Endothelial cell (in vitro differentiated cells): Measurements from ENCODE around the gene RALA. TPM values are rescaled to one million over a fixed set of nuclear protein-coding genes. Genes with fewer than 3 reads are reported as not detected.
A peak's percentile ranks its signal among the peaks of the same experiment; 100 is the strongest.

Experiments
- DNase-seq: peaks from one replicate; pipeline ENCODE4 v3.0.0; 2021; ENCODE audit warnings: low spot score
- H3K27ac Mint-ChIP-seq: one replicate; pipeline ENCODE4 v1.8.0; 2021; ENCODE audit warnings: mixed read lengths, inconsistent platforms; ENCODE audit not compliant: unreplicated experiment
- H3K27me3 Mint-ChIP-seq: one replicate; pipeline ENCODE4 v1.8.0; 2021; ENCODE audit warnings: mild to moderate bottlenecking, moderate library complexity, mixed read lengths, inconsistent platforms; ENCODE audit not compliant: unreplicated experiment
- H3K36me3 Mint-ChIP-seq: one replicate; pipeline ENCODE4 v1.8.0; 2021; ENCODE audit warnings: mild to moderate bottlenecking, low read depth, mixed read lengths, inconsistent platforms; ENCODE audit not compliant: unreplicated experiment
- H3K4me1 Mint-ChIP-seq: one replicate; pipeline ENCODE4 v1.8.0; 2021; ENCODE audit warnings: mild to moderate bottlenecking, mixed read lengths, inconsistent platforms; ENCODE audit not compliant: unreplicated experiment
- H3K4me3 Mint-ChIP-seq: one replicate; pipeline ENCODE4 v1.8.0; 2021; ENCODE audit warnings: mild to moderate bottlenecking, mixed read lengths, inconsistent platforms; ENCODE audit not compliant: unreplicated experiment
- H3K9me3 Mint-ChIP-seq: one replicate; pipeline ENCODE4 v1.8.0; 2021; ENCODE audit warnings: mixed read lengths, inconsistent platforms; ENCODE audit not compliant: unreplicated experiment
- total RNA-seq: library from RNA; stranded (reverse); fragmentation: NEBNext Ultra II Directional; extraction: Animal tissue kit (Norgen Biotek cat#: 25700); gene quantifications from one replicate; pipeline ENCODE4 v1.2.1, GENCODE V29; 2021; ENCODE audit not compliant: unreplicated experiment
- TF ChIP-seq, protein P1 (sequence below): fragments of 200-600 bp; sonication (generic); IDR thresholded peaks from one replicate; pipeline ENCODE4 v1.5.0; 2021; ENCODE audit warnings: antibody characterized with exemption; ENCODE audit not compliant: unreplicated experiment

Gene RALA
- total RNA-seq, 1 donor from 2014 or later = 202 TPM

DNA sequence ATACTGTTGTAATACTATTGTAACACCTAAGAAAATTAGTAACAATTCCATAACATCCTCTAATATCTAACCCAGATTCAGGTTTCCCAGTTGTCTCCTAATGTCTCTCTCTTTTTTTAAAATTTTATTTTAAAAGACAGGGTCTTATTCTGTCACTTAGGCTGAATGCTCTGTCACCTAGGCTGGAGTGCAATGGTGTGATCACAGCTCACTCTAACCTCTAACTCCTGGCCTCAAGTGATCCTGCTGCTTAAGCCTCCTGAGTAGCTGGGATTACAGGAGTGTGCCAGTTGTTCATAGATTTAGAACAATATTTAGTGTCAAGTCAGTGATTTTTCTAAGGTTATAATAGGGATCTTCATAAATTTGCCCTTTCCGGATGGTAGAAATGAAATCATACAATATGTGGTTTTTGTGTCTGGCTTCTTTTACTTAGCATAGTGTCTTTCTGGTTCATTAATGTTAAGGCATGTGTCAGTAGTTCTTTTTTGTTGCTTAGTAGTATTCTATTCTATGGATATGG, 14.7 kb downstream of the RALA start:
- Mint-ChIP-seq H3K27ac (peak overlapping the region; percentile 27), H3K9me3 (no peaks in the 10 kb centered on the region), H3K27me3 (peaks cover 4% of the 10 kb centered on the region)

DNA sequence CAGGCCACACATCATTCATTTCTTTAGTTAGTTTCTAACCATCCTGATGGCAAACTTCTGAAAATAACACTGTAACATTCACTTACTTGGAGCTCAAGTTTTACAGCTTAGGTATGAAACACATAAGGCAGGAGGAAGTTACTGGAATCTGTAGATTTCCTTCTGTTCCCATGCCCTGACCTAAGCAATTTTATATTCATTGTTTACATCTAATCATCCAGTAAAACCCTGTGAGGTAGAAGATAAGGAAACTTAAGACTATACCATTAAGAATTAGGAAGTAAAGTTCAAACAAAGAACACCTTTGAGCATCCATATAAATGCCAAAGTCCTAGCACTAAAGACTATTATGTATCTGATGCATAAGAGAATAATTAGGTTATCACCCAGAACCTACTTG, 19.5 kb downstream of the RALA start:
- TF ChIP-seq, protein P1, sequence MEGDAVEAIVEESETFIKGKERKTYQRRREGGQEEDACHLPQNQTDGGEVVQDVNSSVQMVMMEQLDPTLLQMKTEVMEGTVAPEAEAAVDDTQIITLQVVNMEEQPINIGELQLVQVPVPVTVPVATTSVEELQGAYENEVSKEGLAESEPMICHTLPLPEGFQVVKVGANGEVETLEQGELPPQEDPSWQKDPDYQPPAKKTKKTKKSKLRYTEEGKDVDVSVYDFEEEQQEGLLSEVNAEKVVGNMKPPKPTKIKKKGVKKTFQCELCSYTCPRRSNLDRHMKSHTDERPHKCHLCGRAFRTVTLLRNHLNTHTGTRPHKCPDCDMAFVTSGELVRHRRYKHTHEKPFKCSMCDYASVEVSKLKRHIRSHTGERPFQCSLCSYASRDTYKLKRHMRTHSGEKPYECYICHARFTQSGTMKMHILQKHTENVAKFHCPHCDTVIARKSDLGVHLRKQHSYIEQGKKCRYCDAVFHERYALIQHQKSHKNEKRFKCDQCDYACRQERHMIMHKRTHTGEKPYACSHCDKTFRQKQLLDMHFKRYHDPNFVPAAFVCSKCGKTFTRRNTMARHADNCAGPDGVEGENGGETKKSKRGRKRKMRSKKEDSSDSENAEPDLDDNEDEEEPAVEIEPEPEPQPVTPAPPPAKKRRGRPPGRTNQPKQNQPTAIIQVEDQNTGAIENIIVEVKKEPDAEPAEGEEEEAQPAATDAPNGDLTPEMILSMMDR = no peak
- no peak overlapping the region for H3K4me3 Mint-ChIP-seq
- no peak for DNase-seq

More for the DNA sequence above, 14.7 kb downstream of the RALA start:
- Mint-ChIP-seq H3K36me3 (peaks cover 40% of the 10 kb centered on the region), H3K4me1 (peaks cover 78% of the 10 kb centered on the region), H3K4me3 (no peak overlapping the region)
- no peak for DNase-seq
- TF ChIP-seq, protein P1 = no peak

DNA sequence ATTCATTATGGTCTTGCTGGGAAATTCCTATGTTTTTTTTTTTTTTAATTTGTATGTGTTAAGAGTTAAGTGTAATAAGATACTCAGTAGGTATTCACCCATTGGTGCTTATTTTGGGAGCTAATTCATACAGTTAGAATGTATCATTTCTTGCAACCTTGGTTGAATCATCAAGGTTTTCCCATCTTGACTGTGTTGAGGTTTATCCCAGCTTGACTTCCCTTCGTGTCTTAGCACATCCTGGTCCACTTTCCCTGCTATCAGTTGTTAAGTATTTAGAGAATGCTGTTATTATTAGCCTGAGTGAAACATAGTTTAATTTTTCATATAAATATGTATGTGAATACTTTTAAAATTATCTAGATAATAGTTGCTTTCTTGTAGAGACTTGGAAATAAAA, 20.8 kb downstream of the RALA start:
- no peaks in the 10 kb centered on the region for H3K9me3 Mint-ChIP-seq
- DNase-seq = no peak
- TF ChIP-seq, protein P1 = no peak
- H3K27ac Mint-ChIP-seq = no peak overlapping the region
- H3K4me3 Mint-ChIP-seq = no peak overlapping the region
- peaks cover 2% of the 10 kb centered on the region for H3K27me3 Mint-ChIP-seq
- H3K36me3 Mint-ChIP-seq = no peaks in the 10 kb centered on the region
- peaks cover 74% of the 10 kb centered on the region for H3K4me1 Mint-ChIP-seq

More for the DNA sequence above, 19.5 kb downstream of the RALA start:
- peaks cover 8% of the 10 kb centered on the region for H3K36me3 Mint-ChIP-seq
- peaks cover 2% of the 10 kb centered on the region for H3K27me3 Mint-ChIP-seq
- peaks cover 76% of the 10 kb centered on the region for H3K4me1 Mint-ChIP-seq
- H3K27ac Mint-ChIP-seq = peak overlapping the region; percentile 89
- no peaks in the 10 kb centered on the region for H3K9me3 Mint-ChIP-seq

GRCh38 chr7:39645482-39646407, 22.4 kb downstream of the RALA start:
- H3K9me3 Mint-ChIP-seq = no peaks in the 10 kb centered on the region
- DNase-seq = no peak
- TF ChIP-seq, protein P1 = no peak
- peaks cover 5% of the 10 kb centered on the region for H3K36me3 Mint-ChIP-seq
- H3K27me3 Mint-ChIP-seq = peaks cover 3% of the 10 kb centered on the region
- no peak overlapping the region for H3K27ac Mint-ChIP-seq
- no peak overlapping the region for H3K4me3 Mint-ChIP-seq
- H3K4me1 Mint-ChIP-seq = peaks cover 73% of the 10 kb centered on the region

- TF ChIP-seq, protein P1 = no peak
- H3K4me3 Mint-ChIP-seq = no peak overlapping the region
- H3K27me3 Mint-ChIP-seq = peaks cover 3% of the 10 kb centered on the region
- H3K27ac Mint-ChIP-seq = no peak overlapping the region
- H3K9me3 Mint-ChIP-seq = no peaks in the 10 kb centered on the region
- H3K36me3 Mint-ChIP-seq = peaks cover 5% of the 10 kb centered on the region
- peaks cover 60% of the 10 kb centered on the region for H3K4me1 Mint-ChIP-seq
- no peak for DNase-seq
These were observed 24.4 kb downstream of the RALA start for GRCh38 chr7:39647816-39648215.
